Mononuclear cell (primary cell): ENCODE data around the gene IFT52. TPM values are rescaled to one million over a fixed set of nuclear protein-coding genes. Genes with fewer than 3 reads are reported as not detected.
"Not testable (repeated sequence)": the region's sequence is repeated elsewhere in the genome, so short reads cannot be mapped to it uniquely, and the experiment has no call there.

ENCODE experiments used
- H3K27me3 ChIP-seq: 2 replicates; pipeline ENCODE4 v1.6.0; 2011; ENCODE audit warnings: low read length, control low read depth; ENCODE audit not compliant: insufficient read depth
- H3K4me1 ChIP-seq: 2 replicates; pipeline ENCODE4 v1.5.1; 2011; ENCODE audit warnings: mild to moderate bottlenecking, low read length, control low read depth; ENCODE audit not compliant: insufficient read depth
- H3K4me3 ChIP-seq: 2 replicates; pipeline ENCODE4 v1.5.1; 2011; ENCODE audit warnings: mild to moderate bottlenecking, low read length, moderate library complexity
- H3K9me3 ChIP-seq: 2 replicates; pipeline ENCODE4 v1.5.1; 2011; ENCODE audit warnings: low read depth, mild to moderate bottlenecking, control low read depth, low read length
- total RNA-seq: library from RNA; depleted of rRNA; stranded (reverse); fragments of >200 nt; gene quantifications from one replicate; pipeline ENCODE4 v1.2.3, GENCODE V29; 2012

Gene IFT52
- total RNA-seq, 1 donor: 18.8 TPM

DNA sequence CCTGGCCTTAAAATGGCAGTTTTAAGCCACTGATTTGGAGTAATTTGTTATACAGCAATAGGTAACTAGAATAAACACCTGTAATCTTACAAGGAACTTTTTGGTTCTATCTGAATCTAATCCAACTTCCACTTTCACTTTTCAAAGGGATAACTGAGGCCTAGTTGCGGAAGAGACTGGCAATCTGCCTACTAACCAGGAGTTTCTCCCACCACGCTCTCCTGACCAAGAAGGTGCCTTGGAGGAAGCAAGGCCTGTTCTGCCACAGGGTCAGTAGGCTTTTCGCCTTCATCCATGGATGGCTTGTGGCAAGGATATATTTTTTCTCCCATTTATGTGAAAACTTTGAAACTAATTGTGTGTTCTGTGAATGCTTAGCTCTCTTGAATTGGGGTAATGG, 63.2 kb downstream of the IFT52 start:
- no peaks in the 10 kb centered on the region for H3K27me3 ChIP-seq
- peaks cover 14% of the 10 kb centered on the region for H3K4me1 ChIP-seq
- H3K9me3 ChIP-seq: no peaks in the 10 kb centered on the region
- no peak overlapping the region for H3K4me3 ChIP-seq

DNA sequence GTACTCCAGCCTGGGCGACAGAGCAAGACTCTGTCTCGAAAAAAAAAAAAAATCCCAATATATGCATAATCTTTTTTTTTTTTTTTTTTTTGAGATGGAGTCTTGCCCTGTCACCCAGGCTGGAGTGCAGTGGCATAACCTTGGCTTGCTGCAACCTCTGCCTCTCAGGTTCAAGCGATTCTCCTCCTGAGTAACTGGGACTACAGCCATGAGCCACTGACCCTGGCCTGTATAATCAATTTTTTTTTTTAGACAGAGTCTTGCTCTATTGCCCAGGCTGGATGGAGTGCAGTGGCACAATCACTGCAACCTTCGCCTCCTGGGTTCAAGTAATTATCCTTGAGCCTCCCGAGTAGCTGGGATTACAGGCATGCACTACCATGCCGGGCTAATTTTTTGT, 64.4 kb downstream of the IFT52 start:
- H3K4me3 ChIP-seq, H3K27me3 ChIP-seq, H3K9me3 ChIP-seq: not testable (repeated sequence)
- peaks cover 14% of the 10 kb centered on the region for H3K4me1 ChIP-seq

DNA sequence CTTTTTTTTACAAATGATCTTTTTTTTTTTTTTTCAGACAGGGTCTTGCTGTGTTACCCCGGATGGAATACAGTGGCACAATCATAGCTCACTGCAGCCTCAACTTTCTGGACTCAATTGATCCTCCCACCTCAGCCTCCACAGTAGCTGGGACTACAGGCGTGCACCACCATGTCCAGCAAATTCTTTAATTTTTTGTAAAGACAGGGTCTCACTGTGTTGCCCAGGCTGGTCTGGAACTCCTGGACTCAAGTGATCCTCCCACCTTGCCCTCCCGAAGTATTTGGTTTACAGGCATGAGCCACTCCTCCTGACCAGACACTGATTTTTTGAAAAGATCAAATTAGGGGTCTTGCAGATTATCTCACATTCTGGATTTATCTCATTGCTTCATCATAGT, 65.2 kb downstream of the IFT52 start:
- H3K27me3 ChIP-seq: no peaks in the 10 kb centered on the region
- H3K4me1 ChIP-seq: peaks cover 14% of the 10 kb centered on the region
- no peak overlapping the region for H3K4me3 ChIP-seq
- no peaks in the 10 kb centered on the region for H3K9me3 ChIP-seq

DNA sequence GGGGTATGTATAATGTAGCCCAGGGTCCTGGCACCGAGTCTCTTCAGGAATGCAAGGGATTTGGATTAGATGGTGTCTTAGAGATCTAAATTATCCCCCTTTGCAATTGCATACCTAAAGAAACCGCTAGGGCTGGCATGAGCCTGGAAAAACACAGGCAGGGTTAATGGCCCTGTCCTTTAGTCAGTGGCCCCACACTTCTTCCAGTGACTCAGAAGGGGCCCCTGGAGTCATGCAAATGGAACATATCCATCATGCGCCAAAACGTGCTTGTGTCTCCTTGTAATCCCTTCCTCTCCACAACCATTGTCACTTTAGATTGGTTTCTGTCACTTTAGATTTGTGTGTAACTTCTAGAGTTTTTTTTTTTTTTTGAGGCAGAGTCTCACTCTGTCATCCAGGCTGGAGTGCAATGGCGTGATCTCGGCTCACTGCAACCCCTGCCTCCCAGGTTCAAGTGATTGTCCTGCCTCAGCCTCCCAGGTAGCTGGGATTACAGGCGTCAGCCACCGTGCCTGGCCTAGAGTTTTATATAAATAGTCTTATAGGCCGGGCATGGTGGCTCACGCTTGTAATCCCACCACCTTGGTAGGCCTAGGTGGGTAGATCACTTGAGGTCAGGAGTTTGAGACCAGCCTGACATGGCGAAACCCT, 67.5 kb downstream of the IFT52 start:
- peaks cover 14% of the 10 kb centered on the region for H3K4me1 ChIP-seq
- H3K9me3 ChIP-seq: no peaks in the 10 kb centered on the region
- peak overlapping the region; percentile 68 for H3K4me3 ChIP-seq
- no peaks in the 10 kb centered on the region for H3K27me3 ChIP-seq

DNA sequence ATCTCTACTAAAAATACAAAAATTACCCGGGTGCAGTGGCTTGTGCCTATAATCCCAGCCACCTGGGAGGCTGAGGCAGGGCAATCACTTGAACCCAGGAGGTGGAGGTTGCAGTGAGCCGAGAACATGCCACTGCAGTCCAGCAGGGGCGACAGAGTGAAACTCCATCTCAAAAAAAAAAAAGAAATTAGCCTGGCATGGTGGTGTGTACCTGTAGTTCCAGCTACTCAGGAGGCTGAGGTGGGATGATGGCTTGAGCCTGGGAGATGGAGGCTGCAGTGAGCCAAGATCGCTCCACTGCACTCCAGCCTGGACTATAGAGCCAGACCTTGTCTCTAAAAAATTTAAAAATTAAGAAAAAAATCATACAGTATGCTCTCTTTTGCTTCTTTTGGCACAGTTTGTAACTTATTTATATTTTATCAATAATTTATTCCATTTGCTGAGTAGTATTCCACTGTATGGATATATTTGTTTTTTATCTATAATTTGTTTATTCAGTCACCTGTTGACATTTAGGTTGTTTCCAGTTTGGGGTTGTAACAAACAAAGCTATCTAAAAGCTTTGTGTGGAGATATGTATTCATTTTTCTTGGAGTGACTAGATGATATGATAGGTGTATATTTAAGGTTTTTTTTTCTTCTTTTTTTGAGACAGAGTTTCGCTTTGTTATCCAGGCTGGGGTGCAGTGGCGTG, 68.1 kb downstream of the IFT52 start:
- H3K9me3 ChIP-seq: no peaks in the 10 kb centered on the region
- H3K4me3 ChIP-seq: no peak overlapping the region
- H3K27me3 ChIP-seq: no peaks in the 10 kb centered on the region
- H3K4me1 ChIP-seq: peaks cover 14% of the 10 kb centered on the region

DNA sequence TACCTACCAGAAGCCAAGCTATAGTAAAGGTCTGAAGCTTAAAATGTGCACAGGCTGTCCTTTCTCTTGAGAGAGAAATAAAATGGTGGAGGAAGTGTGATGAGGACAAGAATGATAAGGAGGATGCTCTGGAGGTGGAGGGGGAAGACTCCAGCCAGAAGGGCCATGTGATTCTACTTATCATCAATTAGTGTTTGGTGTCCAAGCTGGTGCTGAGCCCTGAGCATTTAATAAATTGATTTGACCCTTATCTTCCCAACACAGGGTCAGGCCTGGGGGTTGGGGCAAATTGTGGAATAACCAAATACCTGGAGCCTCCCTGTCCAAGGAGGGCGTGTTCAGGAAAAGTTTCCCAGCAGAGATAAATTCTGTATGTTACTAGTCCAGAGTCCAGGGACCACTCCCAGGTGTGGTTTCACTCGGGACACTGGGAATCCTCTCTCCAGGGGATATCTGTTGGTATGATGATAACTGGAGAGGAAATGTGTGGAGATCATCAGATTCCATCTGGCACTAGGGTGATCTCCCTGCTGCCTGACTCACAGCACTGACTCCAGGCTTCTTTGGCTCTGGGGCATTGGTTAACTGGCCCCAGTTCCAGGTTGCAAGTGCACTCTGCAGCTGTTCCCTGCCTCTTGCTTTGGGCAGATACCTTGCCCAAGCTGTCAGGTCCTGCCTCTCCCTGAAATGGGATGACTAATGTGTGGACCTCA, 72.4 kb downstream of the IFT52 start:
- H3K9me3 ChIP-seq: no peaks in the 10 kb centered on the region
- H3K4me1 ChIP-seq: peaks cover 14% of the 10 kb centered on the region
- no peak overlapping the region for H3K4me3 ChIP-seq
- no peaks in the 10 kb centered on the region for H3K27me3 ChIP-seq

DNA sequence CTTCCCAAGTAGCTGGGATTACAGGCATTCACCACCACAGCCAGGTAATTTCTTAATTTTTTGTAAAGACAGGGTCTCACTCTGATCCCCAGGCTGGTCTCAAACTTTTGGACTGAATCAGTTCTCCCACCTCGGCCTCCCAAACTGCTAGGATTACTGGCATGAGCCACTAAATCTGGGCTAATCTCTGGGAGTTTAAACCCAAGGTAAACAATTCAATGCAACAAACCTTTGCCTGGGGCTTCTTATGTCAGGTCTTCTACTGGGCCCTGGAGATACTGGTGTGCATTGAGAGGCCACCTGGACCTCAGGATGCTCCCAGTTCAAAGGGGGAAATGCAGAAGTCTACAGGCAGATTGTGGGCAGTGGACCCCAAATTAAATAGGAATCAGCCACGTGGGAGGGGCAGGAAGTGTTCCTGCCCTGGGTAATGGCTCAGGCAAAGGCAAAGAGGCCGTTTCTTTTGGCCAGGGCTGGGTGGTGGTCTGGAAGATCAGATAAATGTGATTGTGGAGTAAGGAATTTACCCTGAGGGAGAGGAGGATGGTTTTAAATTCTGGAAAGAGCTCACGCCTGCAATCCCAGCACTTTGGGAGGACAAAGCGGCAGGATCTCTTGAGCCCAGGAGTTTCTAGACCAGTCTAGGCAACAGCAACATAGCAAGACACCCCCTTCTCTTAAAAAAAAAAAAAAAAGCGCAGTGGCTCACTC, 74.9 kb downstream of the IFT52 start:
- H3K9me3 ChIP-seq: no peaks in the 10 kb centered on the region
- no peaks in the 10 kb centered on the region for H3K27me3 ChIP-seq
- peaks cover 15% of the 10 kb centered on the region for H3K4me1 ChIP-seq
- no peak overlapping the region for H3K4me3 ChIP-seq

DNA sequence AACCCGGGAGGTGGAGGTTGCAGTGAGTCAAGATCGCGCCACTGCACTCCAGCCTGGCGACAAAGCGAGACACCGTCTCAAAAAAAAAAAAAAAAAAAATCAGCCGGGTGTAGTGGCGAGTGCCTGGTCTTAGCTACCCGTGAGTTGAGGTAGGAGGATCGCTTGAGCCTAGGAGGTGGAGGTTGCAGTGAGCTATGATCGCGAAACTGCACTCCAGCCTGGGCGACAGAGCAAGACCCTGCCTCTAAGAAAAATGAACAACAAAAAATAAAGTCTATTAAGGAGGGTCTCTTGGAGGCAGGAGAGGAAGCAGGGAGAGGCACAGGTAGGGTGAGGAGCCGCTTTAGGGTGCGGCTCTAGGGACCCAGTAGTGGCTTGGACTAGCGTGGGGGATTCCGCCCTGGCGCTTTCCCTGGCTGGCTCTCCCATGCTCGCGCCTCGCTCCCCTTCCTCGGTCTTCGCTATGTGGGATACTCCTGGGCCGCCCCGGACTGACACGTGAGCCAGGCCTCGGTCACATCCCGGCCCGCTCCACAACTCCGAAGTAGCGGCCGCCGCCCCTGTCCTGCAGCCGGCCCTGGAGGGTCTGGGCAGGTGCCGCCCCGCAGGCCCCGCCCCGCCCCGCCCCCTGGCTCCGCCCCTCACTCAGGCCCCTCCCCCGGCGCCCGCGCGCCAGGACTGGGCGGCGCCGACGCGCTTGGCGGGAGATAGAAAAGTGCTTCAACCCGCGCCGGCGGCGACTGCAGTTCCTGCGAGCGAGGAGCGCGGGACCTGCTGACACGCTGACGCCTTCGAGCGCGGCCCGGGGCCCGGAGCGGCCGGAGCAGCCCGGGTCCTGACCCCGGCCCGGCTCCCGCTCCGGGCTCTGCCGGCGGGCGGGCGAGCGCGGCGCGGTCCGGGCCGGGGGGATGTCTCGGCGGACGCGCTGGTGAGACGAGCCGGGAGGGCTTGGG, 75.9 kb downstream of the IFT52 start, which contains the start of gene MYBL2:
TSS of gene MYBL2 (plus strand) at position 739 of the 953 bp plus-strand sequence. CDS start at position 909, 170 bp downstream.
- Histone ChIP-seq H3K4me1 (peaks cover 15% of the 10 kb centered on the region), H3K27me3 (no peaks in the 10 kb centered on the region), H3K4me3 (peak within 1 kb of the TSS; percentile 31), H3K9me3 (no peaks in the 10 kb centered on the region)

DNA sequence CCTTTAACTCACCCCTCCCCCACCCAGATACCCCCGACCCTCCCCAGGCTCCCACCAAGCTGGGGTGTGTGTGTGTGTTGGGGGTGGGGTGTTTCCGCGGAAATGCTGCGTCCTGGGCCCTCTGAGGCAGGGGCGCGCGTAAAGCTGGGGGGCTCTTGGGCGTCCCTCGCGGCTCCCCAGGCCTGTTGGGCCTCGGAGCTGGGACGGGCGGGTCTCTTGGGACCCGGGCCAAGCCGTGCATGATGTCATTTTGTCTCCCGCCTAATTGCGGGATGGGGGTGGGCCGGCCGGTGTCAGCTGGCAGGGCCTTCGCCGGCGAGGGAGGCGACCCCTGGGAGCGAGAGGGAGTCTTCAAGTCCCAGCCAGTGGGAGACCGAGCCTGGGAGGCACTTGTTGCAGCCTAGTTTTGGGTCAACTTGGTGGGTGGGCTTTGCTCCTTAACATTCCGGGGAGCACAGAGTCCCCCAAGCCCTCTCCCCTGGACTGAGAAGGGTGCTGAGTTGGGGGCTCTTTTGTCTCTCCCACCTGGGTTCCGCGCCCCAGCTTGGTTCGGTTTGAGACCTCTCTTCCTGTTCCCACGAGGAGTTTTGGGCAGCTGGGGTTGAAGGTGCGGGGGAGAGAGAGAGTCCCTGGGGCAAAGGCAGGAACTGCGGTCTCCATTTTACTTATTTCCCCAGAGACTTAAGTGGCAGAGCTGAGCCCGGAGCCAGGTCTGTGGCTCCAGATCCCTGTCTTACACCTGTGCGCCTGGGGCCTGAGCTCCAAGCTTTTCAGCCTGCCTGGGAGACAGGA, 76.8 kb downstream of the IFT52 start:
- no peaks in the 10 kb centered on the region for H3K9me3 ChIP-seq
- H3K4me1 ChIP-seq: peaks cover 15% of the 10 kb centered on the region
- no peaks in the 10 kb centered on the region for H3K27me3 ChIP-seq
- peak overlapping the region; percentile 16 for H3K4me3 ChIP-seq

DNA sequence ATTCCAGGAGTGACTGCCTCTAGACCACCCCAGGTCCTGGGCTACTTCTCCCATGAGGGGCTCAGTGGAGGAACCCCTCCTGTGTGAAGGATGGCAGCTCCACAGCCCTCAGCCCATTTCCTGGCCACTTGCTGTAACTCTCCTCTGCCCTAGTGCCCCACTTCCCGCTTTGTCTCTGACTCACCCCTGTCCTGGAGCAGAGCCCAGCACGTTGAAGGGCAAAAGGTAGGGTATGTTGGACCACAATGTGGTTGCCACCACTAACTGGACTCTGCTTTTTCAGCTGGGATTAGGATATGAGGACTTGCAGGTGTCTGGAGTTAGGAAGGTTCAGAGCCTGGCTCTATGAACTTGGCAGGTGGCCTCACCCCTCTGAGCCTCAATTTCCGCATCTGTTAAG, 78.6 kb downstream of the IFT52 start:
- H3K27me3 ChIP-seq: no peaks in the 10 kb centered on the region
- no peaks in the 10 kb centered on the region for H3K9me3 ChIP-seq
- H3K4me3 ChIP-seq: no peak overlapping the region
- peaks cover 15% of the 10 kb centered on the region for H3K4me1 ChIP-seq

DNA sequence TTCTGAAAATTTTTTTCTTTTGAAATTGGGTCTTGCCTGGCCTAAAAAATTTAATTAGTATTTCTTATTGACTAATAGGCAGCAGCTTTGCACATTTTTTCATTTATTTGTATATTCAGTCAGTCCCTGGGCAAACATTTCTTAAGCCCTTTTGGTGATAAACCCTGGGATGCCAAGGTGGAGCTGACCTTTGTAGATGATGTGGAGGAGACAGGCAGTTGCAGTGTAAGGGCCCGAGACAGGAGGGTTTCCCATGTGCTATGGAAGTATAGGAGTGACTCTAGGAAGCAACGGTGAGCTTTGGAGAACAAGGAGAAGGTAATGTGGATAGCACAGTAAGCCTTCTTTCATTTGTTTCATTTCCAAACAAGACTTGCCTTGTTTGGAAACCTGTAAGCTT, 79.7 kb downstream of the IFT52 start:
- Histone ChIP-seq H3K27me3 (no peaks in the 10 kb centered on the region), H3K9me3 (no peaks in the 10 kb centered on the region), H3K4me1 (peaks cover 15% of the 10 kb centered on the region), H3K4me3 (no peak overlapping the region)

DNA sequence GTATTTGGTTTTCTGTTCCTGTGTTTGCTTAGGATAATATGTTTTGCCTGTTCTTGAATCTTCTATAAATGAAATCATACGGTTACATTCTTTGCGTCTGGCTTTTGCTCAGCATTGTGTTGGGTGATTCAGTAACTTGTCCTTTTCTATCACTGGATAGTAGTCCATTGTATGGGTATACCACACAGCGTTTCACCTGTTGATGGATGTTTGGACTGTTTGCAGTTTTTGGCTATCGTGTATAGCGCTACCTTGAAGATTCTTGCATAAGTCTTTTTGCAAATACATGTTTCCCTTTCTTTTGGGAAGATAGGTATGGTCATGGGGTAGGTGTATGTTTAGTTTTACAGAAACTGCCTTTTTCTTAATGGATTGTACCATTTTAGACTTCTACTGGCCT, 85.6 kb downstream of the IFT52 start:
- no peaks in the 10 kb centered on the region for H3K27me3 ChIP-seq
- H3K9me3 ChIP-seq: no peaks in the 10 kb centered on the region
- peaks cover 3% of the 10 kb centered on the region for H3K4me1 ChIP-seq
- no peak overlapping the region for H3K4me3 ChIP-seq

DNA sequence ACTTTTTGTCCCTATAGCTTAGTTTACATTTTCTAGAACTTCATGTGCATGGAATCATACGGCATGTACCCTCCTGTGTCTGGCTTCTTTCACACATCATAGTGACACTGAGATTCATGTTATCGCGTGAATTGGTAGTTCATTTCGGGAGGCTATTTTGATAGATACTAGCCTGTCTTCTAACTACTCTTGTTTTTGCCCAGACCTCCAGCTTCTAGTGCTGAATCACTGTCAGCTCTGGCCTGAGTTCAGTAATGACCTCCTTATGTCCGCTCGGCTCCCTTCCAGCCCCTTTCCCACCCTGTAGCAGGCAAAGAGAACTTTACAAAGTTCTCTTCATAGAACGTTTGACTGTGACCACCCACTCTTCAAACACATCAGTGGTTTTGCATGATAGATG, 90.2 kb downstream of the IFT52 start:
- no peaks in the 10 kb centered on the region for H3K9me3 ChIP-seq
- peaks cover 14% of the 10 kb centered on the region for H3K4me1 ChIP-seq
- no peak overlapping the region for H3K4me3 ChIP-seq
- H3K27me3 ChIP-seq: no peaks in the 10 kb centered on the region
